Fibroblast of lung (primary cell): ENCODE data around the gene HIPK1. TPM values are rescaled to one million over a fixed set of nuclear protein-coding genes. Genes with fewer than 3 reads are reported as not detected.
"Not testable (repeated sequence)": the region's sequence is repeated elsewhere in the genome, so short reads cannot be mapped to it uniquely, and the experiment has no call there.

ENCODE experiments used
- DNase-seq, 2 donors: peaks; one replicate each; pipeline versions ENCODE4 v3.0.0 to v3.0.0-alpha.2; 2010; ENCODE audit warnings: low read depth in 2 of 2
- H2AFZ ChIP-seq: 2 replicates; pipeline ENCODE4 v1.5.1; 2012; ENCODE audit warnings: low read length, control low read depth, inconsistent platforms
- H3K27ac ChIP-seq: 2 replicates; pipeline ENCODE4 v1.5.1; 2011; ENCODE audit warnings: low read length, control low read depth; ENCODE audit not compliant: insufficient read depth
- H3K27me3 ChIP-seq: 2 replicates; pipeline ENCODE4 v1.5.1; 2011; ENCODE audit warnings: mild to moderate bottlenecking, low read length; ENCODE audit not compliant: control insufficient read depth, insufficient read depth
- H3K36me3 ChIP-seq: 2 replicates; pipeline ENCODE4 v1.5.1; 2011; ENCODE audit warnings: low read length; ENCODE audit not compliant: control insufficient read depth, insufficient read depth
- H3K4me1 ChIP-seq: 2 replicates; pipeline ENCODE4 v1.5.1; 2011; ENCODE audit warnings: low read length; ENCODE audit not compliant: control insufficient read depth, insufficient read depth; ENCODE audit errors: extremely low read depth
- H3K4me2 ChIP-seq: 2 replicates; pipeline ENCODE4 v1.5.1; 2011; ENCODE audit warnings: low read length, control low read depth; ENCODE audit not compliant: insufficient read depth; ENCODE audit errors: extremely low read depth
- H3K4me3 ChIP-seq, 4 experiments: fragments of 200-600 bp in 1 of 4; sonication (generic) in 1 of 4; replicated peaks in 1 of 4; 2 replicates each; pipeline ENCODE4 v1.5.1; 2011 to 2016; ENCODE audit warnings: low read length in 4 of 4, low read depth in 3 of 4, mild to moderate bottlenecking in 3 of 4, control low read depth in 2 of 4, inconsistent platforms in 1 of 4, mixed read lengths in 1 of 4; ENCODE audit not compliant: insufficient read depth in 1 of 4; ENCODE audit errors: control extremely low read depth in 1 of 4
- H3K79me2 ChIP-seq: 2 replicates; pipeline ENCODE4 v1.5.1; 2012; ENCODE audit warnings: mild to moderate bottlenecking, low read length, inconsistent platforms; ENCODE audit not compliant: control insufficient read depth, insufficient read depth
- H3K9ac ChIP-seq: 2 replicates; pipeline ENCODE4 v1.5.1; 2011; ENCODE audit warnings: mild to moderate bottlenecking, low read length, control low read depth; ENCODE audit not compliant: insufficient read depth
- H3K9me3 ChIP-seq: 2 replicates; pipeline ENCODE4 v1.5.1; 2012; ENCODE audit warnings: low read depth, low read length; ENCODE audit not compliant: control insufficient read depth, insufficient read depth
- H4K20me1 ChIP-seq: 2 replicates; pipeline ENCODE4 v1.5.1; 2011; ENCODE audit warnings: low read length; ENCODE audit not compliant: control insufficient read depth, insufficient read depth; ENCODE audit errors: extremely low read depth
- EZH2 ChIP-seq: IDR thresholded peaks from 2 replicates; pipeline ENCODE4 v1.5.1; 2012; ENCODE audit warnings: low read length, control low read depth, mild to moderate bottlenecking; ENCODE audit errors: missing control alignments
- polyA plus RNA-seq, 2 donors: library from polyadenylated mRNA; depleted of rRNA in 1 of 2; stranded (reverse) in 1 of 2; unstranded in 1 of 2; fragments of >200 nt; gene quantifications; 2 replicates each; pipeline ENCODE4 v1.2.1, GENCODE V29; 2011 to 2012; ENCODE audit warnings: missing spikeins in 1 of 2
- total RNA-seq: library from RNA; depleted of rRNA; stranded (reverse); fragments of >200 nt; gene quantifications from 2 replicates; pipeline ENCODE4 v1.2.1, GENCODE V29; 2014
- TF ChIP-seq, protein P1 (sequence below), 2 donors: IDR thresholded peaks in 1 of 2; conservative IDR thresholded peaks in 1 of 2; 1 replicate in 1 of 2; 2 replicates in 1 of 2; pipeline ENCODE4 v1.5.1; 2011 to 2012; ENCODE audit warnings: low read length in 2 of 2, control low read depth in 1 of 2, inconsistent platforms in 1 of 2, low read depth in 1 of 2, mild to moderate bottlenecking in 1 of 2

The HIPK1 gene
- total and polyA plus RNA-seq, 2 donors (not counting 1 experiment from before 2014, with no cell fraction given), result 19.8 to 28.5 TPM

- no peak for TF ChIP-seq EZH2
- TF ChIP-seq, protein P1, sequence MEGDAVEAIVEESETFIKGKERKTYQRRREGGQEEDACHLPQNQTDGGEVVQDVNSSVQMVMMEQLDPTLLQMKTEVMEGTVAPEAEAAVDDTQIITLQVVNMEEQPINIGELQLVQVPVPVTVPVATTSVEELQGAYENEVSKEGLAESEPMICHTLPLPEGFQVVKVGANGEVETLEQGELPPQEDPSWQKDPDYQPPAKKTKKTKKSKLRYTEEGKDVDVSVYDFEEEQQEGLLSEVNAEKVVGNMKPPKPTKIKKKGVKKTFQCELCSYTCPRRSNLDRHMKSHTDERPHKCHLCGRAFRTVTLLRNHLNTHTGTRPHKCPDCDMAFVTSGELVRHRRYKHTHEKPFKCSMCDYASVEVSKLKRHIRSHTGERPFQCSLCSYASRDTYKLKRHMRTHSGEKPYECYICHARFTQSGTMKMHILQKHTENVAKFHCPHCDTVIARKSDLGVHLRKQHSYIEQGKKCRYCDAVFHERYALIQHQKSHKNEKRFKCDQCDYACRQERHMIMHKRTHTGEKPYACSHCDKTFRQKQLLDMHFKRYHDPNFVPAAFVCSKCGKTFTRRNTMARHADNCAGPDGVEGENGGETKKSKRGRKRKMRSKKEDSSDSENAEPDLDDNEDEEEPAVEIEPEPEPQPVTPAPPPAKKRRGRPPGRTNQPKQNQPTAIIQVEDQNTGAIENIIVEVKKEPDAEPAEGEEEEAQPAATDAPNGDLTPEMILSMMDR (conservative IDR thresholded peaks at IDR 0.05 in 1 of 2, IDR thresholded peaks at IDR 0.05 in 1 of 2; ENCODE audit: low read depth in 1 of 2, low read length in 2 of 2), result no peak
- Histone ChIP-seq H3K4me3 (no peak overlapping the region), H3K4me2 (no peak overlapping the region), H3K36me3 (no peaks in the 10 kb centered on the region), H2AFZ (no peak overlapping the region), H4K20me1 (no peaks in the 10 kb centered on the region), H3K4me1 (peaks cover 2% of the 10 kb centered on the region), H3K9me3 (no peaks in the 10 kb centered on the region), H3K79me2 (no peaks in the 10 kb centered on the region), H3K9ac (no peak overlapping the region), H3K27me3 (no peaks in the 10 kb centered on the region), H3K27ac (no peak overlapping the region)
- DNase-seq, result no peak
Measured at GRCh38 chr1:114010433-114011184, 81.5 kb downstream of the HIPK1 start.

- Histone ChIP-seq H3K36me3 (no peaks in the 10 kb centered on the region), H2AFZ (no peak overlapping the region), H3K27ac (no peak overlapping the region), H3K79me2 (no peaks in the 10 kb centered on the region), H3K4me2 (no peak overlapping the region), H4K20me1 (no peaks in the 10 kb centered on the region), H3K4me3 (no peak overlapping the region), H3K9ac (no peak overlapping the region), H3K9me3 (no peaks in the 10 kb centered on the region), H3K4me1 (peaks cover 2% of the 10 kb centered on the region), H3K27me3 (no peaks in the 10 kb centered on the region)
- no peak for DNase-seq
- TF ChIP-seq, protein P1 (conservative IDR thresholded peaks at IDR 0.05 in 1 of 2, IDR thresholded peaks at IDR 0.05 in 1 of 2; ENCODE audit: low read depth in 1 of 2, low read length in 2 of 2), result no peak
- no peak for TF ChIP-seq EZH2
Measured at GRCh38 chr1:114011796-114012195, 82.7 kb downstream of the HIPK1 start.

GRCh38 chr1:114015075-114015474 is 86.0 kb downstream of the HIPK1 start:
- DNase-seq, result peak in 1 of 2 donors; percentile 50

GRCh38 chr1:114019724-114020123 is 90.6 kb downstream of the HIPK1 start:
- not testable (repeated sequence) for DNase-seq, H3K27ac ChIP-seq, H3K27me3 ChIP-seq, H2AFZ ChIP-seq, H3K9me3 ChIP-seq, H3K4me3 ChIP-seq, H3K4me1 ChIP-seq, H3K9ac ChIP-seq, H3K4me2 ChIP-seq, H4K20me1 ChIP-seq, H3K36me3 ChIP-seq, H3K79me2 ChIP-seq

More at GRCh38 chr1:114015075-114015474, 86.0 kb downstream of the HIPK1 start:
- H3K9me3 ChIP-seq, result no peaks in the 10 kb centered on the region
- H2AFZ ChIP-seq, result no peak overlapping the region
- H3K9ac ChIP-seq, result no peak overlapping the region
- H3K79me2 ChIP-seq, result no peaks in the 10 kb centered on the region
- H3K4me3 ChIP-seq, result no peak overlapping the region
- no peaks in the 10 kb centered on the region for H3K36me3 ChIP-seq
- no peaks in the 10 kb centered on the region for H4K20me1 ChIP-seq
- H3K4me2 ChIP-seq, result no peak overlapping the region
- no peaks in the 10 kb centered on the region for H3K27me3 ChIP-seq
- no peak for TF ChIP-seq EZH2
- TF ChIP-seq, protein P1 (conservative IDR thresholded peaks at IDR 0.05 in 1 of 2, IDR thresholded peaks at IDR 0.05 in 1 of 2; ENCODE audit: low read depth in 1 of 2, low read length in 2 of 2), result no peak
- no peak overlapping the region for H3K27ac ChIP-seq
- H3K4me1 ChIP-seq, result no peaks in the 10 kb centered on the region
